ENCODE results near the gene CDT1.
"Not testable (repeated sequence)": the region's sequence is repeated elsewhere in the genome, so short reads cannot be mapped to it uniquely, and the experiment has no call there.

The CDT1 gene

GRCh38 chr16:88769617-88770460 is 33.8 kb upstream of the CDT1 start:
- peak; percentile 31 to 53 (median 35) for DNase-seq

- peak; percentile 50 to 69 (median 57) for DNase-seq
Measured at GRCh38 chr16:88770461-88771293, 32.9 kb upstream of the CDT1 start.

GRCh38 chr16:88771294-88771772 is 32.3 kb upstream of the CDT1 start:
- no peak for DNase-seq

- DNase-seq = not testable (repeated sequence)
Measured at GRCh38 chr16:88771781-88772180, 31.8 kb upstream of the CDT1 start.

- peak in 1 of 3 donors; percentile 32 for DNase-seq
Measured at GRCh38 chr16:88772871-88773811, 30.4 kb upstream of the CDT1 start.

- DNase-seq = peak; percentile 68 to 87 (median 76)
Measured at GRCh38 chr16:88773812-88774291, 29.7 kb upstream of the CDT1 start.

- DNase-seq = no peak
Measured at GRCh38 chr16:88774544-88775393, 28.8 kb upstream of the CDT1 start.

- no peak for DNase-seq
Measured at GRCh38 chr16:88775825-88776224, 27.8 kb upstream of the CDT1 start.

GRCh38 chr16:88777471-88778270 is 25.9 kb upstream of the CDT1 start:
- DNase-seq = no peak

GRCh38 chr16:88778271-88778525 is 25.4 kb upstream of the CDT1 start:
- DNase-seq = no peak

- DNase-seq = no peak
Measured at GRCh38 chr16:88778541-88779065, 25.0 kb upstream of the CDT1 start.

- DNase-seq = no peak
Measured at GRCh38 chr16:88779406-88780141, 24.0 kb upstream of the CDT1 start.

- DNase-seq = peak in 1 of 3 donors; percentile 31
Measured at GRCh38 chr16:88780142-88781062, 23.2 kb upstream of the CDT1 start.

GRCh38 chr16:88781140-88782077 is 22.2 kb upstream of the CDT1 start:
- DNase-seq = peak; percentile 93 to 94 (median 94)

GRCh38 chr16:88782454-88783390 is 20.9 kb upstream of the CDT1 start:
- peak; percentile 90 to 92 (median 91) for DNase-seq

- DNase-seq = peak; percentile 70 to 72 (median 71)
Measured at GRCh38 chr16:88783391-88784073, 20.1 kb upstream of the CDT1 start.

Measured in suppressor macrophage treated with lipopolysaccharide for 1 hour (primary cell).